ENCODE data around the gene MT1F.
"Not testable (repeated sequence)": the region's sequence is repeated elsewhere in the genome, so short reads cannot be mapped to it uniquely, and the experiment has no call there.

The MT1F gene

GRCh38 chr16:56657555-56658326, at the start of gene MT1F:
Gene MT1F (plus strand): TSS chr16:56657959. CDS start chr16:56658059, 100 bp downstream.
- in situ Hi-C loops (cut with MboI; ENCODE audit: low sequenced_read_pairs) = no loop called here

GRCh38 chr16:56608043-56608875, 49.5 kb upstream of the MT1F start, which contains the start of gene MT2A:
Gene MT2A (plus strand): TSS chr16:56608584. CDS start chr16:56608656, 72 bp downstream.
- in situ Hi-C loops (cut with MboI; ENCODE audit: low sequenced_read_pairs) = no loop called here

- in situ Hi-C loops (cut with MboI; ENCODE audit: low sequenced_read_pairs) = no loop called here
Observed at GRCh38 chr16:56608876-56609462, 48.8 kb upstream of the MT1F start.

GRCh38 chr16:56609463-56609921, 48.3 kb upstream of the MT1F start:
- in situ Hi-C loops (cut with MboI; ENCODE audit: low sequenced_read_pairs) = no loop called here

GRCh38 chr16:56610017-56610608, 47.6 kb upstream of the MT1F start:
- in situ Hi-C loops (cut with MboI; ENCODE audit: low sequenced_read_pairs) = no loop called here

- in situ Hi-C loops (cut with MboI; ENCODE audit: low sequenced_read_pairs) = no loop called here
Observed at GRCh38 chr16:56610609-56611111, 47.1 kb upstream of the MT1F start.

GRCh38 chr16:56611281-56611833, 46.4 kb upstream of the MT1F start:
- in situ Hi-C loops (cut with MboI; ENCODE audit: low sequenced_read_pairs) = no loop called here

- in situ Hi-C loops (cut with MboI; ENCODE audit: low sequenced_read_pairs) = no loop called here
Observed at GRCh38 chr16:56613706-56614105, 44.1 kb upstream of the MT1F start.

GRCh38 chr16:56614549-56614991, 43.2 kb upstream of the MT1F start:
- in situ Hi-C loops (cut with MboI; ENCODE audit: low sequenced_read_pairs) = no loop called here

GRCh38 chr16:56615353-56615752, 42.4 kb upstream of the MT1F start:
- in situ Hi-C loops (cut with MboI; ENCODE audit: low sequenced_read_pairs) = no loop called here

GRCh38 chr16:56616608-56617211, 41.0 kb upstream of the MT1F start:
- in situ Hi-C loops (cut with MboI; ENCODE audit: low sequenced_read_pairs) = no loop called here

- in situ Hi-C loops (cut with MboI; ENCODE audit: low sequenced_read_pairs) = no loop called here
Observed at GRCh38 chr16:56617212-56618085, 40.3 kb upstream of the MT1F start.

GRCh38 chr16:56618138-56618537, 39.6 kb upstream of the MT1F start:
- in situ Hi-C loops (cut with MboI; ENCODE audit: low sequenced_read_pairs) = no loop called here

GRCh38 chr16:56620339-56620897, 37.3 kb upstream of the MT1F start:
- in situ Hi-C loops (cut with MboI; ENCODE audit: low sequenced_read_pairs) = no loop called here

GRCh38 chr16:56621665-56622445, 35.9 kb upstream of the MT1F start:
- in situ Hi-C loops (cut with MboI; ENCODE audit: low sequenced_read_pairs) = not testable (repeated sequence)

- in situ Hi-C loops (cut with MboI; ENCODE audit: low sequenced_read_pairs) = not testable (repeated sequence)
Observed at GRCh38 chr16:56623184-56623583, 34.6 kb upstream of the MT1F start.

- in situ Hi-C loops (cut with MboI; ENCODE audit: low sequenced_read_pairs) = no loop called here
Observed at GRCh38 chr16:56623637-56624036, 34.1 kb upstream of the MT1F start.

Data from HL-60/S4 treated with retinoic acid at 250 ng/mL for 4 days and 3 days (cell line).